Stimulated activated CD4-positive, alpha-beta T cell treated with anti-CD3 and anti-CD28 coated beads, Interleukin-2, amount 100 ng/mL, for 48 hours (primary cell): ENCODE data around the gene PAX1.

Experiments
- DNase-seq, 2 donors: peaks; one replicate each; pipeline ENCODE4 v3.0.0-alpha.2; 2020

The PAX1 gene

DNA sequence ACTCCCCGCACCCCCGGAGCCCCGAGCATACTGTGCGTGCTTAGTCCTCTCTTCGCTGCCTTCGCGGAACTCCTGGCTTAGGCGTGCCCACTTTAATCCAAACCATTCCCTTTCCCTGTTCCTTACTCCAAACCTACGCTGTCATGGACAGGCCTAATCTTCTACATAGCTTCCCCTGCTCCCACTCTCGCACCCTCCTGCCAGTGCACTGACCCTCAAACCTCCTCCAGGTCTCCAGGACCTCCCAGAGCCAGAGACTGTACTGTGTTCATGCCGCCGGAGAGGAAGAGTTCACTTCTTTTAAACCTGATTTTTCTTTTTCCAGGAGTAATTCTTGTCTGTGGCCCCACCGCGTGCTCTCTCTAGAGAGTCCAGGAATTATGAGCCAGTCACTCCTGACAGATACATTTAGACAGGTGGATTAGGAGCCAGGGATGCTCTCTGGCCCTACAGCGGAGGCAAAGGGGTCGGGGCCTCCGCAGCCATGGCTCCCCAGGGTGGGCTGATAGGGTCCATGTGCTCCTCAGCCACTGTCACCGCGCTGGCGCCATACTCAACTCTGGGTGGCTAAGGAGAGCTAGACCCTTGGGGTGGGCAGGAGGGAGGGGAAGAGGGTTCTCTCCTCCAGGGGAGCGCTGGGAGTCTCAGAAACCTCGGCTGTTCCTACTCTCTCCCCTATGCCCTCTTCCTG, 1.6 kb upstream of the PAX1 start:
- DNase-seq: no peak

GRCh38 chr20:21704408-21705385, 767 bp upstream of the PAX1 start:
- DNase-seq: no peak

- DNase-seq: no peak
These were observed 1.1 kb downstream of the PAX1 start for GRCh38 chr20:21706261-21707195.

- DNase-seq: no peak
These were observed 1.8 kb downstream of the PAX1 start for GRCh38 chr20:21707267-21707666.

DNA sequence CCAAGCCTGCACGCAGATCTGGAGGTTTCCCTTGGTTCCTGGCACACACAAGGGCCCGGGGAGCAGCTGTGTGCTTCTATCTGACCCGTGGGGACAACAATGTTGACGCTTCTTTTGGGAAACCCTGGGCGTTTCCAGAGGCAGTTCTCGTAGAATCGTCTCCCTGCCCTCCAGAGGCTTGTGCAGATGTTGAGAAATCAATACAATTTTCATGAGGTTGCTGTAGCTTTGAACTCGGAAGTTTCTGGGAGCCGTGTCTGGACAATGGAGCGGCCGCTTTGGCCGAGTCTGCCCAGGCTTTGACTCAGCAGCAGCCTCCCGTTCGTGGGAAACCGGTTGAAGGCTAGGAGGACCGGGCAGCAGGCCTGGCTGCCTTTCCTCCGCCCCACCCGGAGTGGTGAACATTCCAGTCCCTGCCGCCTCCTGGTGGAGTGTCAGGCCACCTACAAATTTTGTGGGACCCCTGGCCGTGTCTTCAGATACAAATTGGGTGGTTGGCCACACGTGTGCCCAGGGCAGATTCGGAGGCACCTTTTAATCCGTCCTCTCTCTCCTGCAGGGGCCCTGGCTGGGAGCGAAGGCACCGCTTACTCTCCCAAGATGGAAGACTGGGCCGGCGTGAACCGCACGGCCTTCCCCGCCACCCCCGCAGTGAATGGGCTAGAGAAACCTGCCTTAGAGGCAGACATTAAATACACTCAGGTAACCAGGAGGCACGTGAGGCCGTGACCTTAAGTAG, 2.7 kb downstream of the PAX1 start:
- no peak for DNase-seq

DNA sequence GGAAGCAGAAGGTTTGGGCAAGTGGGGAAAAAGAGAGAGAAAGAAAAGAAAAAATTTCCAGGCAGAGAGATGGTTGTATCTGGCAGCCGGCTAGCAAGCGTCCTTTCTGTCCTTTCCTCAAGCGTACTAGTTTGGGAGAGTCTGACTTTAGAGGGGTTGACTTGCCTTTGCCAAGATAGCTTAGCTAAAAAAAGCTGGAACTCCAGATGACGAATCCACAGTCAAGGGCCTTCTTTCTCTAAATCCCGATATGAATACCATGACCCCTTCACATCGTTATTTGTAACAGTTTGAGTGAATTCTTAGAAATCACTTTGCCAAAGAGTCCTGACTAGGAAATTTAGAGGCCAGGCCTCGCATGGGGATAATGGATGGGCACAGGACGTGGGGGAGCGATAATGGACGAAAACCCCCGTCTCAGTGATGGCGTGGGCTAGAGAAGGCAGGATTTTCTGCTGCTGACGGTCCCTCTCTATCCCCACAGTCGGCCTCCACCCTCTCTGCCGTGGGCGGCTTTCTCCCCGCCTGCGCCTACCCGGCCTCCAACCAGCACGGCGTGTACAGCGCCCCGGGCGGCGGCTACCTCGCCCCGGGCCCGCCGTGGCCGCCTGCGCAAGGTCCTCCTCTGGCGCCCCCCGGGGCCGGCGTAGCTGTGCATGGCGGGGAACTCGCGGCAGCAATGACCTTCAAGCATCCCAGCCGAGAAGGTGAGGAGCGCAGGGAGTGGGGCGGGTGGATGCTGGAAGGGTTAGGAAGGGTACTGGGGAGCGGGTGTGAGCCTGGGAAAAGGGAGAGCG, 3.5 kb downstream of the PAX1 start:
- no peak for DNase-seq

DNA sequence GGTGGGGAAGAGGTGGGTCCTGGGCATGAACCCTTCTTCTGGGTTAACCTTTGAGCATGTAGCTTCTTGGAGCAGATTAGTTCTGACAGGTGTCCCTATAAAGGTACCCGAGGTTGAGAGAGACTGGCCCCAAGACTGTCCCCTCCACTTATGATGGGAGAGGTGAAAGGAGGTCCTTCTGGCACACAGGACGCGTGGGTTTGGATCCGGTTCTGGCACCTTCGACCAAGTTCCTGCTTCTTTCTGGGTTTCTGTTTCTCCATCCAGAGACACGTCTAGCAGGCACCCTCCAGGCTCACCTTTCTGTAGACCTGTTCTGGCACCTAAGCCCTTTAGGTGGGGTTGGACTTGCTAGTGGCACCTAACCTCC, 4.1 kb downstream of the PAX1 start:
- no peak for DNase-seq

- DNase-seq: no peak
These were observed 4.9 kb downstream of the PAX1 start for GRCh38 chr20:21710341-21710740.

DNA sequence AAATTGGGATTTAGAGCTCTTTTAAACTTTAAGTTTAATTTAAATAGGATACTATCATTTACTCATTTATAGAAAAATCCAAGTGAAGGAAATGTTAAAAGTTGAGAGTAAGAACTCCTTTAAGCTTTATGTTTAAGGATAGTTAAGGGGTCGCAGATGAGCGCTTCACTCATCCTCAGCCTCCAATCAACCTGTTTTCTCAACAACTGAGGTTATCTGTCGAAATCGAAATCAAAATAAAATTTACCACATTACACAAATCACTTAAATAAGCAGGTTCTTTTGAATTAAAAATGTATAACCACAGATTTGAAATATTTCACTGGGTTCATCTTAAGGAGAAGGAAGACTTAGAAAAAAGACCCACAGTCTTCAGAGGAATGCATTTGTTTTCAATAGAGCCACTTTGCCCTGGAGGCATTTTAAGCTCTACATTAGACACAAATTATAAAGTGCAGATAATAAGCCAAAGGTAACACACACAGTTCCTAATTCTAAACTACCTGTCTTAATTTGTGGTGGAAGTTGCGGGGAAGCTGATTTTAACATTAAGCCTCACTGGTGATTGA, 5.5 kb downstream of the PAX1 start:
- DNase-seq: no peak

- DNase-seq: no peak
These were observed 7.1 kb downstream of the PAX1 start for GRCh38 chr20:21712443-21713059.

DNA sequence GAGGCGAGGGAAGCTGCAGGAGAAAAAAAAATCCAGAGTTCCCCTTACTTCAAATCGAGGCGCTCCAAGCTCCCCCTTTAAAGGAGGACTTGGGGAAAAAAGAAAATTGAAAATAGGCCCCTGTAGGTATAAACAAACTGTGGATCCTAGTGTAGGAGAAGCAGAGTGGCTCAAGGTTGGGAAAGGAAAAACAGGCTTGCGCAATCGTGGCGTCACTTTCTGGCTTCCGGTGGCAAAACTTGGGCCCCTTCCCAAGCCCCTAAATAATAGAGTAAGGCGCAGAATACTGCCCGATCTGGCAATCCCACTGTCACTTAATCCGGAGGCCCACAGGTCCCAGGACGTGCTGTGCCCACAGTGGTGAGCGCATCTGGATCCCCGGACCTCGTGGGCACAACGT, 8.0 kb downstream of the PAX1 start:
- no peak for DNase-seq

DNA sequence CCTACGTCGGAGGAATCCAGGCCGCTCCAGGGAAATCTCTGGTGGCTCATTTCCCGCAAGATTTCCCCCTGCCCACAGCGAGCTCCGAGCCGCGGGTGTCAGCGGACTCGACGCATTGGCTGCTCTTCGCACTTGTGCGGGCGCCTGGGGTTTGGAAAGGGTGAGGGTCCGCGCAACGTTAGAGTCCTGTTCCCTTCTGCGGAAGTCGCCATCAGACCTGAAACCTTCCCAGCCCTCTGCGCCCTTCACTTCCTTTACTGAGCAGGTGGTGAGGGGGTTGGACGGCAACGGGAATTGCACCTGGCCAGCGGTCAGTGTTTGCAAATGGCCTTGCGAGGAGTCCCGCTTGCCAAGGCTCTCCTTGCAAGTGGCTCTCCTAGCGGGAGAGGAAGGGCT, 8.4 kb downstream of the PAX1 start:
- DNase-seq: no peak

DNA sequence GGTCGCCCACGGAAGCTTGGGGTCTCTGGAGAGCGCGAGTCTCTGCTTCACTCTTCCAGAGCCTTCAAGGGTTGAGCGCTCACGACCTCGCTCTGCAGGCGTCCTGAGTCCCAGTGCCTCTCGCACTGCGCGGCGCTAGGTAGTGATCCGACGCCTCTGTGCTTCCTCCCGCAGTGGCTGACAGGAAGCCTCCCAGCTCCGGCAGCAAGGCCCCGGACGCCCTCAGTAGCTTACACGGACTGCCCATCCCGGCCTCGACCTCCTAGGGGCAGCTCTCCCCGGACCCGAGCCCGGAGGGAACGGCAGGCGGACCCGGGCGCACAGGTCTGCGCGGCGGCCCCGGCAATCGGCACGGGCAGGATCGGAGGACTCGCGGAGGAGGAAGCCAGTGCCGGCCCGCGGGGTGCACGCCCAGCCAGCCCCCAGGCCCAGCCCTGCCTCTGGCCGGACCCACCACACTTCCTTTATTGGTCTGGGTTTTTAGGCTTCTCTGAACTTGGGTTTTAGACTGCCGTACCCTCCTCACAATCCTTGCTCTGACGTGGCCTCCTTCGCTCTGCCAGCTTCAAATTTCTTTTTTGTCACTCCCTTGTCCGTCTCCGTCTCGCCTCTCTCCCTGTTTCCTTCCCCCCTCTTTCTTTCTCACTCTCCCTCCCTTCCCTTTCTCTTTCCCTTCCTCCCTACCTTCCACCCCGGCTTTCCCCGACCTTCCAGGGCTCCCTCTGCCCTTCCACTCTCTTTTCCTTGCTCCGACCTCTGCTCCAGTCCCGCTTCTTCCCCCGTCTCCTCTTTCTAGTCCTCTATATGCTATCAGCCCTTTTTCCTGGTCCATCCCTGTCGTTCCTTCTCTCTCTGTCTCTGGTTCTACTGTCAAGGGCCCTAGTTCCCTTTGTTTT, 9.1 kb downstream of the PAX1 start:
- DNase-seq: no peak

DNA sequence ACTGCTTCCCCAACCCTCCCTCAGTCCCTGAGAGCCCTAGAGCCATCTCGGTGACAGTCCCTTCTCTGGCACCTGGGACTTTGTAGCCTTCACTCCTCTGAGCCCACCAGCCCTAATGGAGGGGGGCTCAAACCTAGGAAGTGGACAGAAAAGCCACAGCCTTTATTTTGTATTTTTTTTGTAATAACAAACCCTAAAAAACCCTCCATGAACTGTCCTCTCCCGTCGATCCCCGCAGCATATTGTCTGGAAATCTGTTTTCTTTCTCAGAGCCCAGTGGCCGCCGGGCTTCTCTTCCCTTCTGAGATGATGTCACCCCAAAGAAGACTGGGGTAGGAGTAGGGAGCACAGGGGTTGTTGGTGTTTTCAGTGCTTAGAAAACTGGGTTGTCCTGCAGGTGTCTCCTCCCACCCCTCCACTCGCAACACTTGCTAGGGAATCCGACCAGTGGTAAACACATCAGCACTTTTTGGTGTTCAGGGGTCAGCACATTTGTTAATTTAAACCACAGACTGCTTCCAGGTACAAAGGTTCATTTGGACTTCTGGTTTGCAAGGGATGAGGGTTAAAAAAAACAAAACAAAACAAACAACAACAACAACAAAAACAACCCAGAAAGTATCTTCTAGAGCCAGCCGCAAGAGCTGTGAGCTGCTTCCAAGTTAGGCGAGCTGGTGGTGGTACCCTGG, 9.9 kb downstream of the PAX1 start:
- DNase-seq: no peak

GRCh38 chr20:21719592-21720214, 14.2 kb downstream of the PAX1 start:
- DNase-seq: peak; percentile 29 to 43

DNA sequence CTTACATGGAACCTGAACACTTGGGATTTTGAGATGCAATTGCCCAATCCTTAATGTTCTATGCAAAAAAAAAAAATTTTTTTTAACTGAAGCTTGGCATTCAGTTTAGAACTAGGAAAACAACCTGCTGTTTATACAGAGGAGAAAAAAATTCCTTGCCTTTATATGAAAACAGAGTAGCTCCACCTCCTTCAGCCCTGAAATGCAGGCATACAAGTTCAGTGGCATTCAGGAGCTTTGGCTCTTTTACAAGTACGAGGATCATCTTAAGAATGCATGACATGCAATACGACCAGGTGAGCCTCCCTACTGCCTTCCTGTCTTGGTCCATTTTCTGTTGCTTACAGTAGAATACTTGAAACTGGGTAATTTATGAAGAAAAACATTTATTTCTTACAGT, 20.4 kb downstream of the PAX1 start:
- DNase-seq: no peak

DNA sequence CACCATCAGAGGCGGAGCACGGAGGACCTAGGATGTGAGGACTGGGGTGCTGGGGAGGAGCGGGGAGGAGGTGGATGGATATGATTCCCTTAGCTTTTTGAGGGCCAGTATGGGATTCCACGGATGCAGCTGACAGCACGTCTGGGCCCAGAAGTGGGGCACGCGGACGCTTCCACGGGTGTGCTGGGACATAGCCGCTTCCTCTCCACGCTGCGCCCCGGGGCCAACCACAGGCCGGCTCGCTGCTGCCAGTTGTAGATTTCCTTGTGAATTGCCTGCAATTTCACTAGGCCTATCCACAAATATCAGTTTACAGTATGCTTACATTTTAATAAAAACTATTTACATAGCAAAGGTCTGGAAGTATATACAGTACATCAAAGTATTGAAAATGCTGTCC, 23.9 kb downstream of the PAX1 start:
- DNase-seq: no peak

GRCh38 chr20:21739161-21739560, 33.7 kb downstream of the PAX1 start:
- no peak for DNase-seq

- DNase-seq: no peak
These were observed 34.2 kb downstream of the PAX1 start for GRCh38 chr20:21739682-21740081.
